ENCODE results near the gene VSX1.

VSX1 gene

GRCh38 chr20:25081730-25082497 is at the start of gene VSX1:
Gene VSX1, minus strand, starts transcription at chr20:25082141. Its CDS starts 45 bp downstream, at chr20:25082096.
- no peak for DNase-seq

DNA sequence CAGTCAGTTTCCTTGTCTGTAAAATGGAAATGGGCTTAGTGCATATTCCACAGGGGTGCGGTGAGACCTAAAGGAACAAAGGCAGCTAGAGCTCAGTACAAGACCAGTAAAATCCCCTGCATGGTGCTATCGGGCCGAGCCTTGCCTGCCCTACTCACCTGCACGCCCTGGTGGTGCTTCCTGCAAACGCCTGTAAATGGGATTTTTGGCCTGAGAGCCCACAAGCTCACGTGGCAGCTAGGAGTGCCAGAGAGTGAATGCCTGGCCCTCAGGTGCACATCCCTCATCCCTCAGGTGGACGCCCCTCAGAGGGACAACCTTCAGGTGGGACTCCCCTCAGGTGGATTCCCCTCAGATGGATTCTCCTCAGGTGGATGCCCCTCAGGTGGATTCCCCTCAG is 48.0 kb upstream of the VSX1 start:
- no peak for DNase-seq

DNA sequence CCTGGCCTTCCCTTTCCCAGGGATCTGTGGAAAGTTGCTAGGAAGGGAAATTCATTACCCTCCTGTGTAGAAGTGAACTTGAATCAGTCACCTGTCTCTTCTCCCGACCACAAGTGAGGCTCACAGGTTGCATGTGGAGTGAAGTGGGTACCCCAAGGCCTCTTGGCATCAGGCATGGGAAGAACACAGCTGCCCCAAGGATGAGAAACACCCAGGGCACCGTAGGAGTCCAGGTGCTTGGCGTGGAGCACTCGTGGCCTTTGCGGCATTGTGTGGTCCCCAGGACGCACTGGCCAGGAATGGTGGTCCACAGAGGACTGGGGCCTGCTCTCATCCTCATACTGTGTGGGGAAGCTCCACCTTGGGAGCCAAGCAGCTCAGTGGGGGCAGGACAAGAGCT is 47.5 kb upstream of the VSX1 start:
- no peak for DNase-seq

GRCh38 chr20:25128649-25129048 is 46.7 kb upstream of the VSX1 start:
- DNase-seq = no peak

DNA sequence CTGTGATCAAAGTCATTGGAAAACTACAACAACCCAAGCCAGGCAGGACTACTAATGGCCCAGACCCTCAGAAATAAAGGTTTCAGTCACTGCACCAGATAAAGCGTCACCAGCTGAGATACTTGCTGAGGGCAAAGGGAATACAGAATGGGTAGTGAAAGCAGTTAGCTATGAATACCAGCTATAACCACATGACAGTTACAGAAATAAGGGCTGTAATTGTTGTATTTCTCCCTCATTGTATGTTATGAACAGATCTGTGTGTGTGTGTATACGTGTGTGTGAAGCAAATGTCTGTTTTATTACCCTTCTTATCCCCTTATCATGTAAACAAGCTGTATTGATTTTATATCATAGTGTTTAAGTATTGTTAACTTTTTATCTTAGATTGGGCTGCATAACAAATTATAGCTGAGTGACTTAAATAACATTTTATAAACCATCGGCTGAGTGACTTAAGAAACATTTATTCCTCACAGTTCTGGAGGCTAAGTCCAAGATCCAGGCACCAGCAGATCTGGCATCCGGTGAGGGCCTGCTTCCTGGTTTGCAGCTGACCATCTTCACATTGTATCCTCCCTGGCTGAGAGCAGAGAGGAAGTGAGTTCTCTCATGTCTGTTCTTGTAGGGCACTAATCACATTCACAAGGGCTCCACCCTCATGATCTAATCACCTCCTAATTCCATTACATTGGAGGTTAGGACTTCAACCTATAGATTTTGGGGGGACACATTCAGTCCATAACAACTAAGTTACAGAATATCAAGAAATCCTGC is 46.0 kb upstream of the VSX1 start:
- no peak for DNase-seq

- DNase-seq = no peak
Observed at GRCh38 chr20:25126204-25127029, 44.5 kb upstream of the VSX1 start.

DNA sequence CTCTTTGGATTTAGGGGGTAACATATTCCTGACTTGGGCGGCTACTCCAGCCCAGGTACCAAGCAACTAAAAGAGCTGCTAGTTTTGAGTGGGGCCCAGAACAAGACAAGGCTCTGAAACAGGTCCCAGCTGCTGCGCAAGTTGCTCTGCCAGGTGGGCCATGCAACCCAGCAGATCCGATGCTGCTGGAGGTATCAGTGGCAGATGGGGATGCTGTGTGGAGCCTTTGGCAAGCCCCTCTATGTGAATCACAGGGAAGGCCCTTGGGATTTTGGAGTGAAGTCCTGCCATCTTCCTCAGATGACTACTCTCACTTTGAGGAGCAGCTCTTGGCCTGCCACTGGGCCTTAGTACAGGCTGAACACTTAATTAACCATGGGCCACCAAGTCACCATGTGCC is 43.7 kb upstream of the VSX1 start:
- DNase-seq = no peak

DNA sequence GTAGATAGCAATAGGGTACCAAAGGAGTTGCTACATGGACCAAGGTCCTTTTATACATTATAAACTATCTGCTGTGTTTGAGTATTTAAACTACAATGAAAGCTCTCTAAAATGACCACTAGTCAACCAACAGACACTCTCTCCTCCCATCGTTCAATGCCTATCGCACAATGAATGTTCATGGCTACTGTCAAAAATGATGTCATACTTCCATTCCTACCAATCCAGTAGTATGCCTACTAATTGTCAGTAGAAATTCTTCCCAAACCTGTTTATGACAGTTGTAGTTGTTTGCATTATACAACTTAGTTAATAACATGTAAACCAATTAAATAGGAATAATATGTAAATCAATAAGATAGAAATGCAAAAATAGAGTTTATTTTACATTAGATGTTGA is 39.0 kb upstream of the VSX1 start:
- no peak for DNase-seq

DNA sequence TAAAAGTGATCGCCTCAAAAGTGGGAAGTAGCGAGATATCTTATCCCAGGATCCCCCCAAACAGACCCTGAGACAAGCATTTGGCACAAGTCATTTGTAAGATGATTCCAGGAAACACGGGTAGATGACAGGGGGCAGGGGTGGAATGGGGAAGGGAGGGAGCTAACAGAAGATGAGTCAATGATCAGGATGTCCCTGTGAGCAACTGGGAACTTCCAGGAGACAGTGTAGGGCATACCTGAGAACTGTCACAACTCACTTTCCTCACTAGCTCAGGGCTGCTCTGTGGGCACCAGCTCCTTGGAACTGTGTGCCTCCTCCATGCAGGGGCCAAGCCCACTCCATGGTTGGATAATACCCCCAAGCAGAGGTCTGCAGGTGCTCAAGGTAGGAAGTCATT is 38.5 kb upstream of the VSX1 start:
- DNase-seq = no peak

DNA sequence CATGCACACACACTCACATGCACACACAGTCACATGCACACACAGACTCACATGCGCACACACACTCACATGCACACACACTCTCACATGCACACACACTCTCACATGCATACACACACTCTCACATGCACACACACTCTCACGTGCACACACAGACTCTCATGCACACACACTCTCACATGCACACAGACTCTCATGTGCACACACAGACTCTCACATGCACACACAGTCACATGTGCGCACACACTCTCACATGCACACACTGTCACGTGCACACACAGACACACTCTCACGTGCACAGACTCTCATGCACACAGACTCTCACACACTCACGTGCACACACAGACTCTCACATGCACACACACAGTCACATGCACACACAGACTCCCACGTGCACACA is 36.6 kb upstream of the VSX1 start:
- DNase-seq = no peak

DNA sequence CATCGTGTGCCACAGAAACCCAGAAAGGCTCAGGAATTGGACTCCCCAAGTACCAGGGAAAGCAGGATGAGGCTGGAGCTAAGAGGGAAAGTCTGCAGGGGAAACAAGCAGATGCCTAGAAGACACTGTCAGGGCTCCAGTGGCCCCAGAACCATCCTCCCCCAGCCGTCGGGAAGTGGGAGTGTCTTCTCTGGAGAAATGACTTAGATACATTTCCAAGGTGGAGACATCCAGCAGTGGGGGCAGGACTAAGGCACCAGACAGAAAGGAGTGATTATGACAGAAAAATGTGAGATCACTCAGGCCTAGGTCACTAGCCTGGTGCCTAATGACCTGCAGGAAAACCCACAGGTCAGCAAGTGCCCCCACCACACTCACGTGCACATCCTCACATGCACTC is 36.0 kb upstream of the VSX1 start:
- no peak for DNase-seq

DNA sequence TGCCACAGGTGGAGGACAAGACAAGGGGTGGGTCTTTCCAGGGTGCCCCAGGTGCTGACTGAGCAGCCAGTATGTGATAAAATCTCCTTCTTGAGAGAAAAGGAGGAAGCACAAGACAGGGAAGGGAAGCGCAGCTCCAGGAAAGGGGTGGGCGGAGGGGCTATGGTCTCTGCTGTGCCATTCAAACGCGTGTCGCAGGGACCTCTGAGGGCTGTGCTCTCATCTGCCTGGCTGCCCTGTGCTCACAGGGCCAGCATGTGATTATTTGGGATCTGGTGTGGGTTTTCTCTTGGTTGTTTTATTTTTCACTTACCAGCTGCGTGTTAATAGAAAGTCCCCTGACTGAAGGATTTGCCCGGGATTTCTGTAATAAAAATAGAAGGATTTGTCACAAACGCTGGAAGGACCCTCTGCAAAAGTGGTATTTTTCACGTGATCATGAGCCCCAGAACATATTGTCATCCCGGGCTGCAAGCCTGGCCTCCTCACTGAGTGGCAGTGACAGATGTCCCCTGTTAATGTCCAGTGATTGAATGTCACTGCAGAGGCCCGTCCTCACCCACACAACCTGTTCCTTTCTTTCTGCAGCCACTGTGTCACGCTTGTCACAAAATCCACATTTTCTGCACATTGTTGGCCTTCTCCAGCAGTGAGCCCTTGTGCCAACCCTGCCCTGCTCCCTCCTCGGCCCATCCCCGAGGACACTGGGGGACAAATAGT is 35.0 kb upstream of the VSX1 start:
- DNase-seq = no peak

GRCh38 chr20:25103526-25103925 is 21.6 kb upstream of the VSX1 start:
- no peak for DNase-seq

DNA sequence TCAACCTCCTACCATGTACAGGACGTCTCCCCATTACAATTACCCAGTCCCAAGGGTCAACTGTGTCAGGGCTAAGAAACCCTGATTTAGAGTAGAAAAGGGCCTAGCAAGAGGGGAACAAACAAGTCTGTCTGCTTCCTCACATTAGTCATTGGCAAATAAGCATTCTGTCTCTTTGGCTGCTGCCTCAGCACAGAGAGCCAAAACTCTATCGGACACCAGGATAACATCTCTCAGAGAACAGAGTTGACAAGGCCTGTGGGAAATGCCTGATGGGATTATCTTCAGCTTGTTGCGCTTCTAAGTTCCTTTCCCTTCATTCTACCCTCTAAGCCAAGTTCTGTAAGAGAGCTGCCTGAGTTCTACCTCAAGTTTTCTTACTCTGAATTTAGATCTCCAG is 19.0 kb upstream of the VSX1 start:
- no peak for DNase-seq

- no peak for DNase-seq
Observed at GRCh38 chr20:25099601-25100140, 17.7 kb upstream of the VSX1 start.

DNA sequence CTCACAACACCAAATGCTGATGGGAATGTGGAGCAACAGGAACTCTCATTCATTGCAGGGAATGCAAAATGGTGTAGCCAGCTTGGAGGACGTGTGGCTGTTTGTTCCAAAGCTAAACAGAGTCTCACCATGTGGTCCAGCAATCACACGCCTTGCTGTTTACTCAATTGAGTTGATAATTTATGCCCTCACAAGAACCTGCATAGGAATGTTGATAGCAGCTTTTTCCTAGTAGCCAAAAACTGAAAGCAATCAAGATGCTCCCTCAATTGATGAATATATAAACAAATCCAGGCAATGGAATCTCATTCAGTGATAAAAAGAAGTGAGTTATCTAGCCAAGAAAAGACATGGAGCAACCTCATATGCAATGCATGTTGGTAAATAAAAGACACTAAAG is 15.6 kb upstream of the VSX1 start:
- no peak for DNase-seq

- DNase-seq = no peak
Observed at GRCh38 chr20:25090492-25091429, 8.8 kb upstream of the VSX1 start.

- no peak for DNase-seq
Observed at GRCh38 chr20:25089662-25090061, 7.7 kb upstream of the VSX1 start.

DNA sequence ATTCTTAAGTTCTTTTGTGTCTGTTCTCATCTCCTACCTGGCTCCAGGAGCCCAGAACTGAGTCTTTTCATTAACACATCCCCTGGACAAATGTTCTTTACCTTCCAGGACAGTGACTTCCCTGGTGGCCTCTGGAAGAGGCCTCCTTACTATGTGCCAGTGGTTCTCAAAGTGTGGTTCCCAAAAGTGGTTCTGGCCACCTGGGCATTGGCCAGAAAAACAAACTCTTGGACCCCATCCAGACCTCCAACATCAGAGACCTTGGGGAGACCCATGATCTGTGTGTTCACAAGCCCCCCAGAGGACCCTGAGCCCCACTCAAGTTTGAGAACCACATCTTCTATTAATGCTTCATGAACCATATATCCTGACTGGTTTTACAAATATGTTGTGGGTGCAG is 7.2 kb upstream of the VSX1 start:
- DNase-seq = no peak

GRCh38 chr20:25088267-25088666 is 6.3 kb upstream of the VSX1 start:
- no peak for DNase-seq

DNA sequence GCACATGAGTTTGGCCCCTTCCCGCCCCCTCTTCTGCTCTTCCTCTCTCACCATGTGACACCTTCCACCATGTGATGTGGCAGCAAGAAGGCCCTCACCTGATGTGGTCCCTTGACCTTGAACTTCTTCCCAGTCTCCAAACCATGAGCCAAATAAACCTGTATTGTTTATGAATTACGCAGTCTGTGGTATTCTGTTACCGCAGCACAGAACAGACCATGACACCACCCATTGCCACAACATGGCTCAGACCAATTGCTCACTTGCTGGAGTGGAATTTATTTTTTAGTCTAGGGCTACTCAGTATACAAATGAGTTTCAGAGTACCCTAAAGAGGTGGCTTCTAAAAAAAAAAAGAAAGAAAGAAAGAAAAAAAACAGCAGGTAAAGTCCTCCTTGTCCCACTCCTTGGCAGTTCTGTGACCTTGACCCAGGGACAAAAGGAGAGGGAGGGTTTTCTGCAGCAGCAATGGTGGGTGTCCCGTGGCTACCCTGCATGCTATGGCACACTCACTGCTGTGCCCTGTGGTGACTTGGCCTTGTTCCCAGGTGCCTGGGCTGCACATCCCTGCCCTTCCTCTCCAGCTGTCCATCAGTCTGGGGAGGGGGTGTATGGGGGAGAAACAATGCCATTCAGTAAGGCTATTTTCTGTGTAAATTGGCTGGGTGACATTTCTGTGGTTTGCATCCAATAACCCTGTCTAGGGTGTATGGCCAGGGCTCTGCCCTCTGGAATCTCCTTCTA is 5.4 kb upstream of the VSX1 start:
- DNase-seq = no peak

Data from SIG-M5 (cell line).